Cardiac muscle cell (in vitro differentiated cells and primary cell): Measurements from ENCODE around the gene AGAP9. TPM values are rescaled to one million over a fixed set of nuclear protein-coding genes. Genes with fewer than 3 reads are reported as not detected.
"Not testable (repeated sequence)": the region's sequence is repeated elsewhere in the genome, so short reads cannot be mapped to it uniquely, and the experiment has no call there.

Source experiments
- DNase-seq, 2 donors: peaks; one replicate each; pipeline versions ENCODE4 v3.0.0 to v3.0.0-alpha.2; 2010 to 2017; ENCODE audit warnings: low read depth in 1 of 2, low spot score in 1 of 2
- H3K27ac ChIP-seq: fragments of 200-600 bp; sonication (generic); 2 replicates; pipeline ENCODE4 v1.5.1; 2016
- H3K27me3 ChIP-seq: fragments of 200-600 bp; sonication (generic); 2 replicates; pipeline ENCODE4 v1.6.0; 2016; ENCODE audit warnings: control low read depth
- H3K36me3 ChIP-seq: fragments of 200-600 bp; sonication (generic); 2 replicates; pipeline ENCODE4 v1.5.1; 2016; ENCODE audit warnings: control low read depth
- H3K4me1 ChIP-seq: fragments of 200-600 bp; sonication (generic); 2 replicates; pipeline ENCODE4 v1.8.1; 2017; ENCODE audit warnings: low read depth, mild to moderate bottlenecking, mixed run types
- H3K4me3 ChIP-seq: fragments of 200-600 bp; sonication (generic); 2 replicates; pipeline ENCODE4 v1.5.1; 2016; ENCODE audit warnings: mild to moderate bottlenecking
- H3K9me3 ChIP-seq: fragments of 200-600 bp; sonication (generic); 2 replicates; pipeline ENCODE4 v1.5.1; 2017; ENCODE audit warnings: low read depth, mild to moderate bottlenecking, control low read depth
- polyA plus RNA-seq: library from polyadenylated mRNA; unstranded; fragments of >200 nt; fragmentation: Nextera tagmentation; extraction: Ambion mirVana; gene quantifications from 2 replicates; pipeline ENCODE4 v1.2.1, GENCODE V29; 2016
- total RNA-seq: library from RNA; depleted of rRNA; stranded (reverse); fragments of >200 nt; gene quantifications from 2 replicates; pipeline ENCODE4 v1.2.3, GENCODE V29; 2016

Gene AGAP9
- total RNA-seq (7.3 and 14.9 TPM in 2 replicates), polyA plus RNA-seq (4.6 and 5.3 TPM in 2 replicates)

- not testable (repeated sequence) for H3K4me1 ChIP-seq, H3K9me3 ChIP-seq, H3K27me3 ChIP-seq, H3K4me3 ChIP-seq, H3K27ac ChIP-seq, H3K36me3 ChIP-seq, DNase-seq
These were observed at the start of gene AGAP9 for GRCh38 chr10:47523475-47523874. Gene AGAP9 (minus strand): TSS chr10:47523638. CDS start chr10:47523526, 112 bp downstream.

- not testable (repeated sequence) for H3K4me3 ChIP-seq, DNase-seq, H3K27ac ChIP-seq, H3K36me3 ChIP-seq, H3K4me1 ChIP-seq, H3K27me3 ChIP-seq, H3K9me3 ChIP-seq
These were observed 47.9 kb upstream of the AGAP9 start for GRCh38 chr10:47571138-47571912.

- not testable (repeated sequence) for H3K27ac ChIP-seq, H3K27me3 ChIP-seq, H3K4me3 ChIP-seq, DNase-seq, H3K36me3 ChIP-seq, H3K9me3 ChIP-seq, H3K4me1 ChIP-seq
These were observed 43.3 kb upstream of the AGAP9 start for GRCh38 chr10:47566757-47567156.

GRCh38 chr10:47566108-47566699 lies 42.8 kb upstream of the AGAP9 start:
- H3K4me3 ChIP-seq, H3K27ac ChIP-seq, H3K4me1 ChIP-seq, H3K36me3 ChIP-seq, H3K9me3 ChIP-seq, H3K27me3 ChIP-seq, DNase-seq: not testable (repeated sequence)

GRCh38 chr10:47565517-47565920 lies 42.1 kb upstream of the AGAP9 start:
- not testable (repeated sequence) for H3K36me3 ChIP-seq, H3K9me3 ChIP-seq, H3K4me1 ChIP-seq, H3K27me3 ChIP-seq, H3K4me3 ChIP-seq, H3K27ac ChIP-seq, DNase-seq

- not testable (repeated sequence) for H3K4me1 ChIP-seq, DNase-seq, H3K9me3 ChIP-seq, H3K36me3 ChIP-seq, H3K4me3 ChIP-seq, H3K27me3 ChIP-seq, H3K27ac ChIP-seq
These were observed 41.5 kb upstream of the AGAP9 start for GRCh38 chr10:47564953-47565352.

- not testable (repeated sequence) for H3K9me3 ChIP-seq, H3K4me1 ChIP-seq, DNase-seq
These were observed 40.9 kb upstream of the AGAP9 start for GRCh38 chr10:47564318-47564717.

GRCh38 chr10:47560452-47560851 lies 37.0 kb upstream of the AGAP9 start:
- not testable (repeated sequence) for H3K27me3 ChIP-seq, H3K4me1 ChIP-seq, DNase-seq, H3K4me3 ChIP-seq, H3K9me3 ChIP-seq, H3K36me3 ChIP-seq, H3K27ac ChIP-seq

More at GRCh38 chr10:47564318-47564717, 40.9 kb upstream of the AGAP9 start:
- H3K27me3 ChIP-seq, H3K27ac ChIP-seq, H3K4me3 ChIP-seq, H3K36me3 ChIP-seq: not testable (repeated sequence)

GRCh38 chr10:47559718-47560308 lies 36.4 kb upstream of the AGAP9 start:
- not testable (repeated sequence) for H3K27ac ChIP-seq, H3K4me3 ChIP-seq, H3K9me3 ChIP-seq, H3K4me1 ChIP-seq, H3K27me3 ChIP-seq, DNase-seq, H3K36me3 ChIP-seq

- not testable (repeated sequence) for H3K27ac ChIP-seq, H3K9me3 ChIP-seq, H3K4me3 ChIP-seq, H3K27me3 ChIP-seq, H3K36me3 ChIP-seq, H3K4me1 ChIP-seq
- peak in 1 of 2 donors; percentile 54 for DNase-seq
These were observed 34.7 kb upstream of the AGAP9 start for GRCh38 chr10:47558109-47558508.

GRCh38 chr10:47557616-47558015 lies 34.2 kb upstream of the AGAP9 start:
- H3K27ac ChIP-seq, H3K27me3 ChIP-seq, DNase-seq, H3K4me1 ChIP-seq, H3K36me3 ChIP-seq, H3K9me3 ChIP-seq, H3K4me3 ChIP-seq: not testable (repeated sequence)

- H3K27me3 ChIP-seq, H3K4me3 ChIP-seq, H3K9me3 ChIP-seq, H3K4me1 ChIP-seq, H3K27ac ChIP-seq, DNase-seq, H3K36me3 ChIP-seq: not testable (repeated sequence)
These were observed 31.9 kb upstream of the AGAP9 start for GRCh38 chr10:47555334-47555733.

- H3K4me1 ChIP-seq, H3K4me3 ChIP-seq, H3K27ac ChIP-seq, H3K9me3 ChIP-seq, H3K36me3 ChIP-seq, H3K27me3 ChIP-seq, DNase-seq: not testable (repeated sequence)
These were observed 31.1 kb upstream of the AGAP9 start for GRCh38 chr10:47554552-47554951.

GRCh38 chr10:47553860-47554247 lies 30.4 kb upstream of the AGAP9 start:
- H3K4me1 ChIP-seq, H3K27me3 ChIP-seq, H3K9me3 ChIP-seq, H3K36me3 ChIP-seq: not testable (repeated sequence)
- H3K4me3 ChIP-seq, result peak overlapping the region; percentile 54
- H3K27ac ChIP-seq, result peak overlapping the region; percentile 78
- peak in 1 of 2 donors; percentile 16 for DNase-seq
